NCI-H1092 treated with DMSO at 0.1 percent for 48 hours (cell line): ENCODE data around the gene SYVN1.
"Not testable (repeated sequence)": the region's sequence is repeated elsewhere in the genome, so short reads cannot be mapped to it uniquely, and the experiment has no call there.

Experiments used
- DNase-seq: peaks from one replicate; lab custom pipeline; 2025; lab: John Stamatoyannopoulos, UW

The SYVN1 gene

DNA sequence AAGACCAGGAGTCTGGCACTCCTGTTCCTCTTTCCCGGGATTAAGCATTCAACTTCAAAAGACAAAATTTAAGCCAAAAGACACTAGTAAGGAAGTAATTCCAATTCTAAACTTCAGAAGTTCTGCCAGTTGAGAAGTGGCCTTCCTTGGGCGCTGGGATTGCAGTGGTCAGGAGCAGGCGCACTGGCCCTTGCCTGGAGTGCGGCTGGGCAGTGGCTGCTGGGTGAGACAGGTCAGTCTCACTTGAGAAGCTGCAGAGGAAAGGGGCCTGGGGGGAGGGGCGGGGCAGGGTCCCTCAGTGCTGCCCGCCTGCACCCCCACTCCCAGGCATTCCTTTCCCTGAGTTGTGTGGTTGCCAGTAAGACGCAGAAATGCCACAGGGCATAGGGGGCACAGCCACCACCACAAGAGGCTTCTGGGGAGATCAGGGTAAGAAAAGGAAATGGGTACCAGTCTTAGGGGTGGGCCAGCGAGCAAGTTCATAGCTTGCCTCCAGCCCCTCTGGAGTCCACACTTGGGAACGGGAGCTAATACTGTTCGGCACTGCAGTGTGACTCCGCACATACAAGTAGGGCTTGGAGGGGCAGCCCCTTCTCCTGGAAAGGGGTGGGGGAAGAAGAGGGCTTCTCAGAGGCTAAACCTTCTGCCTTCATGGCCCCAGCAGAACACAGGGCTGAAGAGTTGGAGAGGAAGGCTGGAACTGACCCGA is 6.7 kb downstream of the SYVN1 start:
- DNase-seq: no peak

DNA sequence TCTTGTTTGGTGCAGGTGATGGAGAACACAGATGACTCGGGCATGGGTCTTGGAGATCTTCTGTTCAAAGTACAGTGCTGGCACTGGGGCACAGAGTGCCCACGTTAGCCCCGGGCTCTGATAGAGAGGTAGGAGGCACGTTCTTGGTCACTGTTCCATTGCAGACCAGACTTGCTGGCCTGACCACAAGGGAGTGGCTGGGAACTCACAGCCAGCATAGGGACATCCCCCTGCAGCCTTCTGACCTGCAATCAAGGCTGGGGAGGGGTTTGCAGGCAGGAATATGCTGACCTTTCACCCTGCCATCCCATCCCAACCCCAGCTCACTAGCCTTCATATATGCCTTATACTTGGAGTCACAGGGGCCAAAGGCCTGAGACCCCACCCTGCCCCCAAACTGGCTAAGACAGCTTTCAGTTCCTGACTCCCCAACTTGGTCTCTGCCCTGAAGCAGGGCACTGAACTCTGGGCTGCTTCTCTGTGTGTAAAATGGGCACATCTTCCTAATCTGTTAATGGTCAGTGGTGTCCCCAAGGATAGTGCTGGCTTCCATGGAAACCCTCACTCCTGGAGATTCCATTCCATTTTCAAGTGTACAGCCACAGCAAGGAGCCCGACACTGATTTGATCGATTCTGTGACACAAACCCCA is 7.6 kb downstream of the SYVN1 start:
- DNase-seq: no peak

DNA sequence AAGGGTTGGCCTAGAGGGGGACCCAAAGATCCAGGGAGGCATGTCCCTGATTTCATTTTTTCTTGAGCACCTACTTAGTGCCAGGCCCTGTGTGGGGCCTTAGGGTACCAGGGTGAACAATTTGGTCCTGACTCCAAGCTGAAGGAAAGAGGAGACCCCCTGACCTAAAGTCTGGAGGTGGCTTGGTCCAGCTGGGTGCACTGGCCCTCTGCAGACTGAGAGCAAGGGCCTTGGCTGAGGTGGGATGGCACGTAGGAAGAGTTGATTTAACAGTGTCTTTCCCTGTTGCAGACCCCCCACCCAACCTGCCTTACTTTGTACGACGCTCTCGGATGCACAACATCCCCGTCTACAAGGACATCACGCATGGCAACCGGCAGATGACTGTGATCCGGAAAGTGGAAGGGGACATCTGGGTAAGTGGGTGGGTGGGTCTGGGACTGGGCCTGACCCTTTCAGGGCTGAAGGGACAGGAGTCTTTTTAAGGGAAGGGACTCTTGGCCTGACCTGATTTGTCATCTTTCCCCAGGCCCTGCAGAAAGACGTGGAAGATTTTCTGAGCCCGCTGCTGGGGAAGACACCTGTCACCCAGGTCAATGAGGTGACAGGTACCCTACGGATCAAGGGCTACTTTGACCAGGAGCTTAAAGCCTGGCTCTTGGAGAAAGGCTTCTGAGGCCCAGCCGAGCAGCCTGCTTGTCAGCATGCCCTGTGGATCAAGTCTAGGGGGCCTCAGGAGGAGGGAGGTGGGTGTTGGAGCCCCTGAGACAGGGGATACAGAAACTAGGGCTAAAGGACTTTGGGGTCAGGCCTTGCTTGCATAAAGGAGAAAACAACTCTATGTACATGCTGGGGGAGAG is 8.9 kb downstream of the SYVN1 start:
- DNase-seq: no peak

DNA sequence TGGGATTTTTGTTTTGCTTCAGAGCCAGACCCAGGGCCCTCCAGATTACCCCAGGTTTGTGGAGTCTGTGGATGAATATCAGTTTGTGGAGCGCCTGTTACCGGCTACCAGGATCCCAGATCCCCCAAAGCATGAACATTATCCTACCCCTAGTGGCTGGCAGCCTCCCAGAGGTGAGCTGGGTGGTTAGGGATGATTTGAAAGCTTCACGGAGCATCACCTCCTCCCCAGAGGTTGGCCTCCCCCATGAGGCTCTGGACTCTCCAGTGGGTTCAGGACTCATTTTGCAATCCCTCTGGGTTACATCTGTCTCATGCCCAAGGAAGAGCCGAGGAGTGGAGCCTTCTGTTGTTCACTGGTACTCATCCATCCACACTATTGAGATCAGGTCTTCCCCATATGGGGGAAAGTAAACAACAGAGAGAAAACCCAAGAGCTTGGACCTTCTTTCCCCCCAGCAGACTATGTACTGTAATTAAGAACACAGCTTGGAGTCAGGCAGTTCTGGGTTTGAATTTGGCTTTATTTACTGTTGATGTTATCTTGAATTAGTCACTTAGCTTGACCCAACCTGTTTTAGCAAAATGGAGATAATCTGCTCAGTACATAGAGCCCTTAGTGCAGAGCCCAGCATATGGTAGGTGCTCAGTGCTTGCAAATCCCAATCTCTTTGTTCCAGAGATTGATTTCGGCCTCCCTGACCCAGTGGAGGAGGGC is 9.7 kb downstream of the SYVN1 start:
- DNase-seq: no peak

DNA sequence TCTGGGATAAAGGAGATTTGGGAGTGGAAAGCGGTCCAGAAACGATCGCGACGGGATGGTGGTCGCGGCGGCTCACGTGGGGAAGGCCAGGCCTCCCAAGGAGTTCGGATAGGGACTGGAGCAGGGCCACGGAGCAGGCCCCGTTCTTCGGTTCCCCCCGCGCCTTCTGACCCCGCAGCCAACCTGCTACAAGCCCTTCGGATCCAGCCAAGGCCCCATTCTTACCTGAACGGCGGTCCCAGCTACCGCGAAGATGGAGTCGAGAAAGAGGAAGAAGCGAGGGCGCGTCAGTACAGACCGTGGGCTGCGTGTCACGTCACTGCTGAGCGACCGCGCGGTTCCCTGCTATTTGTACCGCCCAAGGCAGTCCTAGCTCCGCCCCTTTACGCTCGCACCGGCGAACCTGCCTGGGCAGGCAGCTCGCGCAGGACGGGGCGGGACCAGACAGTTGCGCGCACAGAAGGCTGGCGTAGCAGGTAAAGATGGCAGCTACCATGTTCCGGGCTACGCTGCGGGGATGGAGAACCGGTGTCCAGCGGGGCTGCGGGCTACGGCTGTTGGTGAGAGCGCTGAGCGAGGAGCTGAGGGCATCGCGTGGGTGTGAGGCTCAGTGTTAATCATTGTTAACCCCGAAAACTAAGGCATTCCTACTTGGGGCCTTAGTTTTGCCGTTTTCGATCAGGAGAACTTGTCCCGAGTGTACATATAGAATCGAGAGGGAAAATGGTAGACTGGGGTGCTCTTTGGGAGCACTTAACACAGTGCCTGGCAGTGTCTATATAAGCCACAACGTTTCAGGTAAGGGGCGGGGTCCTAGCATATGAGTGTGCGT is 12.2 kb downstream of the SYVN1 start, which contains the start of the genes FAU and MRPL49:
FAU (minus strand) TSS at position 270 of the 832 bp plus-strand sequence. CDS start 321 bp downstream, outside the sequence.
MRPL49 (plus strand) TSS at position 457 of the 832 bp plus-strand sequence; CDS start at position 483, 26 bp downstream.
- peak; percentile 99 for DNase-seq

DNA sequence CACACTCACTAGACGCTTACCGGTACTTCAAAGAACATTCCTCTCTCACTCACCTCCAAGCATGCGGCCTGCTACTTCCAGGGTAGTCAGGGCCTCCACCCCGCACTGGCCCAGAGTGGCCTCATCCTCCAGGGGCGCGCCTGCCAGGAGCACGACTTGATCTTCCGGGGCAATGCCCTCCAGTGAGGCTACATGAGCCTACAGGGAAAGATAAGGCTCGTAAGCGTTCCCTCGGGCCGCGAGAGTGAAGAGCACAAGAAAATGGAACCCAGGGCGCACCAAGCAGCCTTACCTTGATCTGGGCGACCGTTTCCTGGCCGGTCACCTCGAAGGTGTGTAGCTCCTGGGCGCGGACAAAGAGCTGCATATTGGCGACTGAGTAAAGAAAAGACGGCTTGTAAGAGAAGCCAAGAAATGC is 12.9 kb downstream of the SYVN1 start:
- DNase-seq: no peak

DNA sequence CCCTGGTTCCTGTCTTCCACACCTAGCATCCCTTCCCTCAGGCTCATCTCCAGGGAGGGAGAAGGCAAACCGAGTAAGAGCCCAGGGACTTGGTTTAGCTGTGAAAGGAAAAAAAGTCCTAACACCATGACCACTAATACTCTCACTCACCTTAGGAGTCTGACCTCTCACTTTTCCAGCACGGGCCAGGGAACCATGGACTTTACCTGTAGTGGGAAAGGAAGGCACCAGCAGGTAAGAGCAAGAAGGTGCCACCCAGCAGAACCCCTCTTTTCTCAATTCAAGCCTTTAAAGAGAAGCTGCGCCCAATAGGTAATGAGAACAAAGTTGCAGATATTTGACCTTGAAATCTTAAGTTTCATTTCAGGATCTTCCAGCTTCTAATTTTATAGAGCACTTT is 13.5 kb downstream of the SYVN1 start:
- DNase-seq: no peak

DNA sequence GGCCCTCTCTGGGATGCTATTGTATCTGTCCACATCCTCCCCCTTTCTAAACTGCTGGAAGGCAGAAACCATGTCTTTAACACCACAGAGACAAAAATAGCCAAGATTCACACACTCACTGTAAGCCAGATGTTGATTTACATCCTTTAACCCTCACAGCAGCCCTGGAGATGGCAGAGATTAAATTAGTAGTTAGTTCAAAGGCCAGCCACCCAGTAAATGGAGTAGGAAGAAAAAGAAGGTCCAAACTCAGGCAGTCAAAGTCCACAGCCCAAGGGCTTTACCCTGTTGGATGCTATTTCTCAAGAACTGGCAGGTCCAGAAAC is 14.7 kb downstream of the SYVN1 start:
- DNase-seq: no peak

DNA sequence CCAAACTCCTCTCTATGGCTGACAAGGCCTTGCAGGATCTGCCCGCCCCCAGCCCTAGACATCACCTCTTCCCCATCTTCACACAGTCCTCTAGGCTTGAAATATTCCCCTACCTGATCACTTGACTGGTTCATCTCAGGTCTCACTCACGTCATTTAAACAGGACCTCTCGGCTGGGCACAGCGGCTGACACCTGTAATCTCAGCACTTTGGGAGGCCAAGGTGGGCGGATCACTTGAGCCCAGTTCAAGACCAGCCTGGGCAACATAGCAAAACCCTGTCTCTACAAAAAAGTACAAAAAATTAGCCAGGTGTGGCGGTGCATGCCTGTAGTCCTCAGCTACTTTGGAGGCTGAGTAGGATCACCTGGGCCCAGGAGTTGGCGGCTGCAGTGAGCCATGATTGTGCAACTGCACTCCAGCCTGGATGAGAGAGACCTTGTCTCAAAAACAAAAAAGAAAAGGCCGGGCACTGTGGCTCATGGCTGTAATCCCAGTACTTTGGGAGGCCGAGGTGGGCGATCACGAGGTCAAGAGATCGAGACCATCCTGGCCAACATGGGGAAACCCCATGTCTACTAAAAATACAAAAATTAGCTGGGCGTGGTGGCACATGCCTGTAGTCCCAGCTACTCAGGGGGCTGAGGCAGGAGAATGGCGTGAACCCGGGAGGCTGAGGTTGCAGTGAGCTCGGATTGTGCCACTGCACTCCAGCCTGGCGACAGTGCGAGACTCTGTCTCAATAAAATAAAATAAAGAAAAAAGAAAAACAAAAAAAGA is 15.2 kb downstream of the SYVN1 start:
- not testable (repeated sequence) for DNase-seq

DNA sequence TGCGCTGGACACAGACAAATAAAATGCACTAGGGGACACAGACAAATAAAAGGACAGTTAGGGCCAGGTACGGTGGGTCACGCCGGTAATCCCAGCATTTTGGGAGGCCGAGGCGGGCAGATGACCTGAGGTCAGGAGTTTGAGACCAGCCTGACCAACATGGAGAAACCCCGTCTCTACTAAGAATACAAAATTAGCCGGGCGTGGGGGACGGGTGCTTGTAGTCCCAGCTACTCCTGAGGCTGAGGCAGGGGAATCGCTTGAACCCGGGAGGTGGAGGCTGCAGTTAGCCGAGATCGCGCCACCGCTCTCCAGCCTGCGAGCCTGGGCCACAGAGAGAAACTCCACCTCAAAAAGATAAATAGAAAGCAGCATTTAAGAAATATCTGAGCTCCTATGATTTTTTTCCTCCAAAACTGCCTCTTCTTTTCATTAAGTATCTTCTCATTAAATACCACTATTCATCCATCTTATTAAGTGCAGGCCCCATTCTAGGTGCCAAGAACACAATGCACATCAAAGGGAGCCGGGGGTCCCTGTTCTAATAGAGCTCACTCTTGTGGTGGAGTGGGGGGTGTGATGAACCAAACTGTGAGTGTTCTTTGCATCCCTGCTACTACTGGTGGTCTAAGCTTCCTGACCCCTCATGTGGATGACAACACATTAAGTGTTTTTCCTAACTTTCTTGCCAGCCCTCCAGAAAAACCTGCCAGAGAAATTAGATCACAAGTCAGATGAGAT is 16.1 kb downstream of the SYVN1 start:
- DNase-seq: no peak

DNA sequence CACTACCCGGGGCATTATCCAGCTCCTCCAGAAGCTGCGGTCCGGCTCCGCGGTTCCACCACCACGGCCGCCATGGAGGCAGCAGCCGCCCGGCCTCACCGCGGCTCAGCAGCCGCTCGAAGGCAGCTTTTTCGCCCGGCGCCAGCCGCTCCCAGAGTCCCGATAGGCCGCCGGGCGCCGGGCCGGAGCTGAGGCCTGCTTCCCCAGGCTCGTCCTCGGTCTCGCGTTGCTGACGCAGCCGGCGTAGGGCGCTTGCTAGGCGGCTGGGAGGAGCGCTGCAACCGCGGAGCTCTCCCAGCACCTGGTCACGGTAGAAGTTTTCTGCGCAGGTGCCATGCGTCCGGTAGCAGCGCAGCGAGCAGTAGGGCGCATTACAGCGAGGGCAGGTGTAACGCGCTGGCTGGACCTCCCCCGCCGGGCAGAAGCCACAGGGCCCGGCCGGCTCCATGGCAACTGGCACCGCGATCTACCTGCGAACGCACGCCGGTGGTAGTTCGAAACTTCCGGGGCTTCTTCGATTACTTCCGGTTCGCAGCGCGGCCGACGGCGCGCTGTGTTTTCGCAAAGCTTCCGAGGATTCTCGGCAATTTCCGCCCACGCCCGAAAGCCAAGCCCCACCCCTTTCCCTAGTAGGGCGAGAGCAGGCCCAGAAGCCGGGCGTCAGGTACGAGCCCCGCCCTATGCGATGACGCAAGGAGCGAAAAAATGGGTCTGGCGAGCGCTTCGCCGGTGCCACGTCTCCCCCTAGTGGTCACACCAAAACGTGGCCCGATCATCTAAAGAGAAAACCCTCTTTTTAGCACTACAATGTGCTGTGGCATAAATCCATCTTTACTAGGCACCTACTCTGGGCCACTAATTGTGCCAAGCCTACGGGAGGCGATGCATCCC is 16.9 kb downstream of the SYVN1 start, which contains the start of gene ZNHIT2:
ZNHIT2 (minus strand) TSS at position 496 of the 891 bp plus-strand sequence; CDS start at position 448, 48 bp downstream.
- DNase-seq: peak; percentile 100

DNA sequence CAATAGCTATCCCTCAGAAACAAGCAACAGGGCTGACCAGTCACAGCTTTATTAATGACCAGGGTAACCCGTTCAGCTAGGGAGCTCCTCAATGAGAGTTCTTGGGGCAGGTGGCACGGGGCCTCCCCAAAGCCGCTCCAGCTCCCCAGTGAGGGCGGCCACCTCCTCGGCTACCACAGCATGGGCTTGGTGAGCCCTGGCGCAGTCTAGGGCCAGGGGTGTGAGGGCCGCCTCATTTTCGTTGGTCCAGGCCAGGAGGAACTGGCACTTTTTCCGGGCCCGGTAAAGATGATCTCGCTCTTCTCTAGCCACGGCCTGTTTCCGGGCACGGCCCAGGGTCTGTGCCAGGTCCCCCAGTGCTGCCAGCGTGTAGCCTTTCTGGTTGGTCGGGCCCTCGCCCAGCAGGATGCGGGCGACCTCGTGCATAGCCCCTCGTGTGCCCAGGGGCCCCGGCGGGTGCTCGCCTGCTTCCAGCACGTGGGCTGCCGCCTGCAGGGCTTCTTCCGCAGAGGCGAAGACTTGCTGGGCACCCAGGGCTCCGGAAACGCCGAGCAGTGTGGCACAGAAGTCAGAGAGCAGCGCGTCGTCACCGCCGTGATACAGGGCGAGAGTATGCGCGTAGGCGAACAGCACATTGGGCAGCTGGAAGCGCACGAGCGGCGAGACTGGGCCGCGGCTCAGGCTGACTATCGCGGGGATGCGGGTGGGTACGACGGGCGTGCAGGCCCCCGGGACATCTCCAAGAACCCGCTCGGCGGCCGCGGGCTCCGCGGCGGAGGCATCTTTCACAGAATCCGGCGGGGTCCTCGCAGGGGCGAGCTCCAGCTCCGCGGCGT is 17.7 kb downstream of the SYVN1 start:
- DNase-seq: peak; percentile 27

DNA sequence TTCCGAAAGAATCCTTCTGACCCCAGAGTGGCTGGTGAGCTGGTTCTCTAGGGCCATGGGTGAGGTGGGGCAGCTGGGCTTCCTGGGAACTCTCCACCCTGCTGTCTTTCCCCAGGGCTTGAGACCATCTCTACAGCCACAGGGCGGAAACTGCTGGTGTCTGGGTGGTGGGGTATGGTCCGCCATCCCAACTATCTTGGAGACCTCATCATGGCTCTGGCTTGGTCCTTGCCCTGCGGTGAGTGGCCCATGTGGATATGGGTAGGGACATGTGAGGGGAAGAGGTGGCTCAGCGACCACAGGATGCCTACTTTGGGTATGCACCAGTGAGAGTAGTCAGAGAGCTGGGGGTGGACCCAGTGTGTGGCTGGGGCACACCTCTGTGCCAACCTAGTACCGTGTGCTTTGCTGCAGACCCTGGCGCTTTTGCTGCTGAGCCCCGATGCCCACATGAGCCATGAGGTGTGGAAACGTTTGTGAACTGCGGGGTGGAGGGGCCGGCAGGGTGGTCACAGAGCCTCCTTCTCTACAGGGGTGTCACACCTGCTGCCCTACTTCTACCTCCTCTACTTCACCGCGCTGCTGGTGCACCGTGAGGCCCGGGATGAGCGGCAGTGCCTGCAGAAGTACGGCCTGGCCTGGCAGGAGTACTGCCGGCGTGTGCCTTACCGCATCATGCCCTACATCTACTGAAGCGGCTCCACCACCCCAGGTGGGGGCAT is 18.8 kb downstream of the SYVN1 start:
- no peak for DNase-seq

DNA sequence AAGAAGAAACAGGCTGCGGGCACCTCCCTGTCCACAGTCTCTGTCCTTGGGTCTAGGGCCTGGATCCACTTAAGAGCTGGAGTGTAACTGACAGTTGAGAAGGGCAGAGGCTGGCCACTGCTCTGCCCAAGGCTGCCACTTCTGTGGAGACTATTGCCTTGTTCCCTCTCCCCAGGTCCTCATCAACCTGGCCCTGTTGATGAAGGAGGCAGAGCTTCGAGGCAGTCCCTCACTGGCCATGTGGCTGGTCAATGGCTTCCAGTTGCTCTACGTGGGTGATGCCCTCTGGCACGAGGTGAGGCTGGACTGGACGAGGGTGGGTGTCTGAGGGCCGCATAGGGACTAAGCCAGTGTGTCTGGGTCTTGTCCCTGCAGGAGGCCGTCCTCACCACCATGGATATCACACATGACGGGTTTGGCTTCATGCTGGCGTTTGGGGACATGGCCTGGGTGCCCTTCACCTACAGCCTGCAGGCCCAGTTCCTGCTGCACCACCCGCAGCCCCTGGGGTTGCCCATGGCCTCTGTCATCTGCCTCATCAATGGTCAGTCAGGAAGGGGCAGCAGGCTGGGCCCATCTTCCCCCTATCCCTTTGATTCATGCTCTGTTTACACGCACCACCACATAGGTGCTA is 19.7 kb downstream of the SYVN1 start:
- no peak for DNase-seq

DNA sequence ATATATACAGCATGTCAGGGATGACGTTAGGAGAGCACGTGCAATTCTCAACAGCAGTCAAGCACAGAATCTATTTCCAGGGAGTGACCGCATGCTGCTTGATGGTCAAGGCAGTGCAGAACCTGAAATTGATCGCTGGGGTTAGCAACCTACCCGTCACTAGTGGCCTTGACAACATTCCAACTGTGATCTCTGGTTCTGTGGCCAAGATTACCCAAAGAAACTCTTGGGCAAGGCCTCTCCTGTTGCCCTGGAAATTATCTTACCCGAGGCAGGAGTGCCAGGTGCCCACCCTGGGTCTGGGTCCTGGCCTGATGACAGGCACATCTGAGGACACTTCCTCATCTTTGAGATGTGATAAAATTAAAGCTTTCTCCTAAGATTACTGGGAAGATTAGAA is 20.5 kb downstream of the SYVN1 start:
- no peak for DNase-seq

DNA sequence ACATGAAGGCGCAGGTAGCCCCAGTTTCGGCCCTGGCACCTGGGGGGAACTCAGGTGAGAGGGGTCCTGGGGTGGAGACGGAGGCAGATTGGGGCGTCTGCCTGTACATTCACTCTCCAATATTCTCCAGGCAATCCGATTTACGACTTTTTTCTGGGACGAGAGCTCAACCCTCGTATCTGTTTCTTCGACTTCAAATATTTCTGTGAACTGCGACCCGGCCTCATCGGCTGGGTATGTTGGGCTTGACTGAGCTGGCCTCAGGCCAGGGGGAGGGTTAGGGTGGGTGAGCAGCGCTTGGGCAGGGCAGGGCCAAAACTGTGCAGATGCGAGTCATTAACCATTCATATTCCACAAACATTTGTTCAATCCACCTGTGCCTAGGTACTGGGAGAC is 21.0 kb downstream of the SYVN1 start:
- no peak for DNase-seq
